ENCODE data around the gene SIDT1.
A peak's percentile ranks its signal among the peaks of the same experiment; 100 is the strongest.

Gene SIDT1

GRCh38 chr3:113531826-113532697 lies at the start of gene SIDT1:
SIDT1 (plus strand) TSS chr3:113532555; CDS start chr3:113533022, 467 bp downstream.
- peak; percentile 64 for DNase-seq

GRCh38 chr3:113485161-113485609 lies 47.2 kb upstream of the SIDT1 start:
- peak; percentile 31 for DNase-seq

- no peak for DNase-seq
Measured at GRCh38 chr3:113495035-113495434, 37.3 kb upstream of the SIDT1 start.

- no peak for DNase-seq
Measured at GRCh38 chr3:113496924-113497323, 35.4 kb upstream of the SIDT1 start.

- no peak for DNase-seq
Measured at GRCh38 chr3:113498221-113499005, 33.9 kb upstream of the SIDT1 start.

GRCh38 chr3:113499081-113499480 lies 33.3 kb upstream of the SIDT1 start:
- DNase-seq: no peak

GRCh38 chr3:113501597-113501996 lies 30.8 kb upstream of the SIDT1 start:
- DNase-seq: no peak

GRCh38 chr3:113505867-113506266 lies 26.5 kb upstream of the SIDT1 start:
- DNase-seq: no peak

GRCh38 chr3:113507501-113508067 lies 24.8 kb upstream of the SIDT1 start:
- no peak for DNase-seq

GRCh38 chr3:113508966-113509365 lies 23.4 kb upstream of the SIDT1 start:
- DNase-seq: no peak

GRCh38 chr3:113514265-113514769 lies 18.0 kb upstream of the SIDT1 start:
- no peak for DNase-seq

- DNase-seq: no peak
Measured at GRCh38 chr3:113516115-113516505, 16.2 kb upstream of the SIDT1 start.

- no peak for DNase-seq
Measured at GRCh38 chr3:113521981-113522380, 10.4 kb upstream of the SIDT1 start.

- DNase-seq: no peak
Measured at GRCh38 chr3:113523241-113523640, 9.1 kb upstream of the SIDT1 start.

- DNase-seq: peak; percentile 43
Measured at GRCh38 chr3:113532698-113533533, 561 bp downstream of the SIDT1 start.

- peak; percentile 24 for DNase-seq
Measured at GRCh38 chr3:113533534-113533892, 1.2 kb downstream of the SIDT1 start.

- DNase-seq: no peak
Measured at GRCh38 chr3:113534365-113534764, 2.0 kb downstream of the SIDT1 start.

GRCh38 chr3:113535898-113536297 lies 3.5 kb downstream of the SIDT1 start:
- no peak for DNase-seq

GRCh38 chr3:113536627-113537101 lies 4.3 kb downstream of the SIDT1 start:
- DNase-seq: no peak

GRCh38 chr3:113537155-113537554 lies 4.8 kb downstream of the SIDT1 start:
- DNase-seq: no peak

- no peak for DNase-seq
Measured at GRCh38 chr3:113541519-113541918, 9.2 kb downstream of the SIDT1 start.

GRCh38 chr3:113545594-113545993 lies 13.2 kb downstream of the SIDT1 start:
- no peak for DNase-seq
